Endothelial cell of umbilical vein (primary cell): ENCODE data around the gene MARVELD3.

Experiments
- POLR2AphosphoS5 ChIP-seq: IDR thresholded peaks from 2 replicates; pipeline ENCODE4 v1.6.1; 2012; ENCODE audit warnings: low read depth, mild to moderate bottlenecking, control low read depth, low read length, moderate library complexity; ENCODE audit not compliant: insufficient read depth
- TF ChIP-seq, protein P1 (sequence below), 2 donors: IDR thresholded peaks; 1 replicate in 1 of 2; 2 replicates in 1 of 2; pipeline ENCODE4 v1.5.1; 2011; ENCODE audit warnings: low read length in 2 of 2, mild to moderate bottlenecking in 2 of 2, moderate library complexity in 2 of 2, control low read depth in 1 of 2, inconsistent platforms in 1 of 2, low read depth in 1 of 2; ENCODE audit not compliant: insufficient read depth in 1 of 2; ENCODE audit errors: extremely low read depth in 1 of 2

DNA sequence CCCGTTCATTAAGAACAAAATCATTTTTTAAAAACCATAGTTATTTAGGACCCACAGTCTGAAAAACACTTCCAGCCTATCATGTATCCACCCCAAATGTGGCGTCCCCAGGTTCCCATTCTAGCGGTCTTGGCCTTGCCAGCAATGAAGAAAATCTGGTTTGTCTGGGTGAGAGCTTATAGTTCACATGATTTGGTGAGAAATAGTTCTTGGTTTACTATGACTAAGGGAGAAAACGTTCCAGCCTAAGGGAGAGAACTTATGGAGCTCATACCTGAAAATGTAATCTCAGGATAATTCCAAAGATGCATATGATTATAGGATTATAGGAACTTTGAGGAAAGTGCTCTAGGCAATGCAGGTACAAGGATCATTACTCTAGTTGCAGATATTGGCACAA, 4.8 kb downstream of the MARVELD3 start:
- TF ChIP-seq, protein P1, sequence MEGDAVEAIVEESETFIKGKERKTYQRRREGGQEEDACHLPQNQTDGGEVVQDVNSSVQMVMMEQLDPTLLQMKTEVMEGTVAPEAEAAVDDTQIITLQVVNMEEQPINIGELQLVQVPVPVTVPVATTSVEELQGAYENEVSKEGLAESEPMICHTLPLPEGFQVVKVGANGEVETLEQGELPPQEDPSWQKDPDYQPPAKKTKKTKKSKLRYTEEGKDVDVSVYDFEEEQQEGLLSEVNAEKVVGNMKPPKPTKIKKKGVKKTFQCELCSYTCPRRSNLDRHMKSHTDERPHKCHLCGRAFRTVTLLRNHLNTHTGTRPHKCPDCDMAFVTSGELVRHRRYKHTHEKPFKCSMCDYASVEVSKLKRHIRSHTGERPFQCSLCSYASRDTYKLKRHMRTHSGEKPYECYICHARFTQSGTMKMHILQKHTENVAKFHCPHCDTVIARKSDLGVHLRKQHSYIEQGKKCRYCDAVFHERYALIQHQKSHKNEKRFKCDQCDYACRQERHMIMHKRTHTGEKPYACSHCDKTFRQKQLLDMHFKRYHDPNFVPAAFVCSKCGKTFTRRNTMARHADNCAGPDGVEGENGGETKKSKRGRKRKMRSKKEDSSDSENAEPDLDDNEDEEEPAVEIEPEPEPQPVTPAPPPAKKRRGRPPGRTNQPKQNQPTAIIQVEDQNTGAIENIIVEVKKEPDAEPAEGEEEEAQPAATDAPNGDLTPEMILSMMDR (IDR thresholded peaks at IDR 0.05; ENCODE audit: extremely low read depth in 1 of 2, insufficient read depth in 1 of 2, low read depth in 1 of 2, low read length in 2 of 2) = no peak
- TF ChIP-seq POLR2AphosphoS5 = no peak
